ENCODE measurements around the gene JAKMIP2.

JAKMIP2 gene

DNA sequence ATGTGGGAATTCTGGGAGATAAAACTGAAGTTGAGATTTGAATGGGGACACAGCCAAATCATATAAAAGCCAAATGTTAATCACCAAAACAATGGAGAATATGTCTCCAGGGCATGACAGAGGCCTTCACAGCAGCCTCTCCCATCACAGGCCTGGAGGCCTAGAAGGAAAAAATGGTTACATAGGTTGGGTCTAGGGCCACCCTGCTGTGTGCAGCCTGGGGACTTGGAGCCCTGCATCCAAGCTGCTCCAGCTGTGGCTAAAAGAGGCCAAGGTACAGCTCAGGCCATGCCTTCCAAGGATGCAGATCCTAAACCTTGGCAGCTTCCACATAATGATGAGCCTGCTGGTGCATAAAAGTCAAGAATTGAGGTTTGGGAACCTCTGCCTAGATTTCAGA is 85.1 kb downstream of the JAKMIP2 start:
- no peak for DNase-seq (ENCODE audit: low spot score)

- no peak for DNase-seq (ENCODE audit: low spot score)
Measured at GRCh38 chr5:147694772-147695171, 87.8 kb downstream of the JAKMIP2 start.

DNA sequence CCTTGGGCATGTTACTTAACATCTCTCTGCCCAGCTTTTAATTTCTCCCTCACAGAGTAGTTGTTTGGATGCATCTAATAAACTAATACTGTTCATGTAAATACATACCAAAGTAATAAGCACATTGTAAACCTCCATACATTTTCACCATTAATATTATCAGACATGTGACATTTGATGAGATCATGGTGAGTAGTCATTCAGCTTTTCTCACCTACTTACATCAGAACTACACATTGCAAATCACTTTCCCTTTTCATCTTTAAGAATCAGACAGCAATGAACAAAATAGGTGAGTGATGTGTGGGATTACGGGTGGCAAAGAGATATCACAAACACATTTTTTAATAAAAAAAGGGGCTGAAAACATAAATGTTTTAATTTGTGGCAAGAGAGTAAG is 89.3 kb downstream of the JAKMIP2 start:
- no peak for DNase-seq (ENCODE audit: low spot score)

GRCh38 chr5:147691130-147691529 is 91.4 kb downstream of the JAKMIP2 start:
- DNase-seq (ENCODE audit: low spot score): no peak

DNA sequence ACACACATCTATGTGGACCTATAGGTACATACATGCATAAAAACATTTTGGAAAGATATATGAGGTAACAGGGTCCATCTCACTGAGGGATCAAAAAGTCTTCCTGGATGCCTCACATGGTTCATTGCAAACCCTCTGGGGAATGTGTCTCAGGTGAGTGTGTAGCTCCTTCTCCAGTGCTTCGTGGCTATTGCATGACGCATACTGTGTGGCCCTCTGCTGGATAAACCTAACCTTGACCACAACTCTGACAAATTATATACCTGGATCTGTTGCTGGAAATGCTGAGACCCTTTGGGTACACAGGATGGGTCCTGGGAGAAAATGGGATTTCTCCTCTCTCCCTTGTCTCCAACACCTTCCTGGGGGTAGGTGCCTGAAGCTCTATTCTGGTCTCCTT is 91.9 kb downstream of the JAKMIP2 start:
- DNase-seq (ENCODE audit: low spot score): peak; percentile 32

GRCh38 chr5:147689426-147689825 is 93.1 kb downstream of the JAKMIP2 start:
- no peak for DNase-seq (ENCODE audit: low spot score)

GRCh38 chr5:147688656-147689356 is 93.7 kb downstream of the JAKMIP2 start:
- DNase-seq (ENCODE audit: low spot score): no peak

- DNase-seq (ENCODE audit: low spot score): no peak
Measured at GRCh38 chr5:147687118-147687517, 95.4 kb downstream of the JAKMIP2 start.

DNA sequence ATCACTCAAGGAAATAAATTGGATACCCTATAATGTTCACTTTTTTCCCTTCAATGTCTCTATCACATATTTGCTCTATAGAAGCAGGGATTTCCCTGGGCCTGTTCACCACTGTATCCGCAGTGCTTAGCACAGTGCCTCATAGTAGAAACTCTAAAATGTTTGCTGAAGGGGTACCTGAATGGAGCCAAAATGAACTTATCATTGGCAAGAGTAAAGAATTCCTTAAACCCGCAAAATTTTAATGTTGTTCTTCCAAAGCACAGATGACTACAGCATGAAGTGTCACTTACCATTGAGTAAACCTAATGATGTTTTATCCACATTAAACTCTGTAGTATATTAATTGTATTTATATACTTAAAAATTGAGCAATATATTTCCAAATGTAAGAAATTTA is 96.1 kb downstream of the JAKMIP2 start:
- DNase-seq (ENCODE audit: low spot score): no peak

- no peak for DNase-seq (ENCODE audit: low spot score)
Measured at GRCh38 chr5:147685993-147686392, 96.5 kb downstream of the JAKMIP2 start.

- DNase-seq (ENCODE audit: low spot score): peak; percentile 30
Measured at GRCh38 chr5:147675168-147675567, 107.4 kb downstream of the JAKMIP2 start.

DNA sequence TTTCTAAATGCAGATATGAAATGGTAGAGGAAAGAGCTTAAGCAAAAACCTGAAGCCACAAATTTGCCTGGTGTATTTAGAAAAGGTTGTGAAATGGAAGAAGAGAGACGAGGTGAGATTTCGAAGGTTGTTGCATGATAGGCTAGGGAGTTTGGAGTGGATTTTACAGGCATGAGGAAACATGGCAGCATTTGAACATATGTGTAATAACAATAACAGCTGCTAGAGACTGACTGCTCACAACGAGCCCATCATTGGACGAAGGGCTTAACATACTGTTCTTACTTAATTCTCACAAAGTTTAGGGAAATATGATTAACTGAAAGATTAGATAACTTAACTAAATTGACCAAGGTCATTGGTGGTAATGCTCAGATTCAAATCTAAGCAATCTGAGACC is 108.1 kb downstream of the JAKMIP2 start:
- no peak for DNase-seq (ENCODE audit: low spot score)

GRCh38 chr5:147673791-147674190 is 108.7 kb downstream of the JAKMIP2 start:
- no peak for DNase-seq (ENCODE audit: low spot score)

DNA sequence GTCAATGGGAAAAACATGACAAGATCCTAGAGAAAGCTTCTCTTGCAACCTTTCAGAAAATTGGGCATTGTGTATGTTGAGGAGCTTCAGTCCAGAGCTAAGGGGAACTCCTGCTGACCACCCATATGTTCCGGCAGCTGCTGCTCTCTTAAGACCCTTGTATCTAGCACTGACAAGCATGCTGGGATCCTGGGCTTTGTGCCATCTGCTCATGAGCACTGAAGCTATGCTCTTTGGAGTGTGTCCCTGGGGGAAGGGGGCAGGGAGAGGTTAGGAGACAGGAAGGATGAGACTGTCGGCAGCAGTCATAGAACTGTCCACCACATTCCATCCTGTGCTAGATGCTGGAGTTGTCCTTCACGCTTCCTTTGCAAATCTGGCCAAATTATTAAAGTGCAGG is 109.3 kb downstream of the JAKMIP2 start:
- DNase-seq (ENCODE audit: low spot score): peak; percentile 41

GRCh38 chr5:147671365-147671764 is 111.2 kb downstream of the JAKMIP2 start:
- no peak for DNase-seq (ENCODE audit: low spot score)

GRCh38 chr5:147670815-147671214 is 111.7 kb downstream of the JAKMIP2 start:
- no peak for DNase-seq (ENCODE audit: low spot score)

GRCh38 chr5:147669169-147669869 is 113.2 kb downstream of the JAKMIP2 start:
- no peak for DNase-seq (ENCODE audit: low spot score)

DNA sequence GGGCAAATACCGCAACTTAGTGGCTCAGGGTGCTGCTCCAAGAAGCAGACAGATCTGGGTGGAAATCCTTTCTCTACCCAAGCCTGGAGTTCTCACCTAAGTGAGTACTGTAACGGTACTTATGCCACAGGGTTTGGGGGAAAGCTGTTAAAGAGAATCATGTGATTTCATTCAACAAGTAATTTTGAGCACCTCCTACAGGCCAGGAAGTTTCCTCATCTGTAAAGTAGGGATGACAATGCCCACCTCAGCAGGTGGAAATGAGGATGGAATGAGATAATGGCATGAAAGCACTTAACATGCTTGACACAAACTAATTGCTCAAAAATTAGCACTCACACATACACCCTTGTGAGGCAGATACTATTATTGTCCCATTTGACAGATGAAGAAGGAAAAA is 114.1 kb downstream of the JAKMIP2 start:
- no peak for DNase-seq (ENCODE audit: low spot score)

DNA sequence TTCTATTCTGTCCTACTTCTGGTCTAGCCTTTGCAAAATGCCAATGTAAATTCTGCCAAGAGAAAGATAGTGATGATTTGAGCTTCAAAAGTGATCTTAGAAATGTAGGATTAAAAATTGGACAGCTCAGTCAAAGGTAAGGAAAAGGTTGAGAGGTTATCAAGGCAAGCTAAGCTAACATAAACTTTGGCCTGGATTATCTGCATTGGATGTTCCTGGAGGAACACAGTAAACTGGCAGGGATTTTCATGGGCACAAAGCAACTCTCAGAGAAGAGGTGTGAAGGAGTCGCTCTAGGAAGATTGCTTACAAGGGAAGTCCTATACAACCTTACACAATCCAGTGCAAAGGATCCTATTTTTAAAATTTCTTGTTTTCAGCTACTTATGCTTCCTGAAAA is 115.2 kb downstream of the JAKMIP2 start:
- no peak for DNase-seq (ENCODE audit: low spot score)

GRCh38 chr5:147666419-147666818 is 116.1 kb downstream of the JAKMIP2 start:
- no peak for DNase-seq (ENCODE audit: low spot score)

DNA sequence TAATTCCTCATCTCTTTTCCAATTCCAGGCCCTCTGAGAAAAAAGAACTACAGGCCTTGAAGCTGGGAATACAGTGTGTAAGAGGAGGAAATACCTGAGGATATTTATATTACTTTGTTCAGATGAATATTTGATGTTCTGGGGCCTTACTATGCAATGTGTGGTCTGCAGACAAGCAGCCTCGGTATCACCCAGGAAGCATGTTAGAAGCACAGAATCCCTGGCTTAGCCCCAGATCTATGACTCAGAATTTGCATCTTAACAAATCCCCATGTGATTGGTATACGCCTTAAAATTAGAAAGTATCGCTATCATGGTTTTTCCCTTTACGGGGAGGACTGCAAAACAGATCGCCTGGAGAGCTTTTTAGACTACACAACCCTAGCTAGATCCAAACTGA is 121.0 kb downstream of the JAKMIP2 start:
- no peak for DNase-seq (ENCODE audit: low spot score)

DNA sequence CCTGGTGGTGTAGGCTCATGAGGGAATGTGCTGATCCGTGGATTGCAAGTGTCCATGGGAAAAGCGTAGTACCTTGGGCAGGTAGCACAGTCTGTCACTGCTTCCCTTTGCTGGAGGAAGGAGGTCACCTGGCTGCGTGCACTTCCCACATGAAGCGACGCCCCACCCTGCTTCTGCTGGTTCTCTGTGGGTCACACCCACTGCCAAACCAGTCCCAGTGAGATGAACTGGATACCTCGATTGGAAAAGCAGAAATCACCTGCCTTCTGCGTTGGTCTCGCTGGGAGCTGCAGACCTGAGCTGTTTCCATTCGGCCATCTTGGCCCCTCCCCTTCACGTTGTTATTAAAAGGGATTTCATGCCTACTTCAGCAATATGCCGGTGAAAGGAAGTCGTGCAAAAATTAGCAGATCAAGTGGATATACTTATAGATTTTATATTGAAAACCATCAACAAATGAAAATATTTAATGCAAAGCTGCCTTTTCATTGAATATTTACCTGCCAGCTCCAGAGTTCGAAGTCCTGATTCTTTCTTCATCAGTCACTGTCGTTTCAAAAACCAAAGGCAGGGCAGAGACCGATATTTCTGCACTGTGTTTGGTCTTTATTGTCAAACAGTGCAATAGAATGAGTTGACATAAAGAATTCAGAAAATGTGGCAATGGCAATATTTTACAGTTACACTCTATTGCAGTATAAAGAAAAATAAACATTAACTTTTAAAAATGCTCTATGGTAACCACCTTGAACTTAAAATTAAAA is 123.2 kb downstream of the JAKMIP2 start:
- no peak for DNase-seq (ENCODE audit: low spot score)

DNA sequence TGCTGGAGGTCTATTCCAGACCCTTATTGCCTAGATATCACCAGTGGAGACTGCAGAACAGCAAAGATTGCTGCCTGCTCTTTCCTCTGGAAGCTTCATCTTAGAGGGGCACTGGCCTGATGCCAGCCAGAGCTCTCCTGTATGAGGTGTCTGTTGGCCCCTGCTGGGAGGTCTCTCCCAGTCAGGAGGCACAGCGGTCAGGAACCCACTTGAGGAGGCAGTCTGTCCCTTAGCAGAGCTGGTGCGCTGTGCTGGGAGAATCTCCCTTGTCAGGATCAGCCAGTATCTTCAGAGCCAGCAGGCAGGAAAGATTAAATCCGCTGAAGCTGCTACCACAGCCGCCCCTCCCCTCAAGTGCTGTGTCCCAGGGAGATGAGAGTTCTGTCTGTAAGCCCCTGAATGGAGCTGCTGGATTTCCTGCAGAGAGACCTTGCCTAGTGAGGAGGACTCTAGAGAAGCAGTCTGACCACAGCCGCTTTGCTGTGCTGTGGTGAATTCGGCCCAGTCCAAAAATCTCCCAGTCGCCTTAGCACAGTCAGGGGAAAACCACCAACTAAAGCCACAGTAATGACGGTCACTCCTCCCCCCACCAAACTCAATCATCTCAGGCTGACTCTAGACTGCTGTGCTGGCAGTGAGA is 124.1 kb downstream of the JAKMIP2 start:
- peak; percentile 30 for DNase-seq (ENCODE audit: low spot score)

Data from D341Med (cell line).